ENCODE measurements around the gene SLC26A11. TPM values are rescaled to one million over a fixed set of nuclear protein-coding genes. Genes with fewer than 3 reads are reported as not detected.

Gene SLC26A11
- total RNA-seq, 1 experiment from 2014 or later, result 17.7 TPM

DNA sequence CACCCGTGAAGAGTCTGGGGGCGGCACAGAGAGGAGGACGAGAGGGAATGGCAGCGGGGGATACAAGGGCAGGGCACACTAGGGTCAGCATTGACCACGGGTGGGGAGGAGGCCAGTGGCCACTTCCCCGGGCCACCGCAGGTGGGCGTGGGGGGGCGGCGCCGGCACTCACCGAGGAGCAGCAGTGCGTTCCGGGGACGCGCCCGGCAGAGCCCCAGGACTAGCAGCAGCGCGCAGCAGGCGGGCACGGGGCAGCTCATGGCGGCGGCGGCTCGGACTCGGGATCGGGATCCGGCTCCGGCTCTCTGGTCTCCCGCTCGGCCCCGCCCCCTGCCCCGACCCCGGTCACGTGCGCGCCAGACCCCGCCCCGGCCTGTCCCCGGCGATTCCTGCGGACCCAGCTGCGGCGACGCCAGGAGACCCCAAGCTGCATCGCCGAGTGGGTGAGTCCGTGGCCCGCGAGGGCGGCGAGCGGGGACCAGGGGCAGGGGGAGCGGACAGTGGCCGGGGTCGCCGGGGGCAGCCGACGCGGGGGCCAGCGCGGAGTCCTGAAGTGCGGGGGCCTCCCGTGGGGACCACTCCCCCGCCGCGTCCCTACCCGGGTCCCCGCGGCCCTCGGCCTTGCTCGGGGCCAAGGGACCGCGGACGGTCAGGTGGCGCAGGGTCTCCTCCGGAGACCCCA, at the start of gene SLC26A11, which contains the start of gene SGSH (continued):
- TF ChIP-seq, protein P1, sequence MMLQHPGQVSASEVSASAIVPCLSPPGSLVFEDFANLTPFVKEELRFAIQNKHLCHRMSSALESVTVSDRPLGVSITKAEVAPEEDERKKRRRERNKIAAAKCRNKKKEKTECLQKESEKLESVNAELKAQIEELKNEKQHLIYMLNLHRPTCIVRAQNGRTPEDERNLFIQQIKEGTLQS (IDR thresholded peaks at IDR 0.05), result no peak

DNA sequence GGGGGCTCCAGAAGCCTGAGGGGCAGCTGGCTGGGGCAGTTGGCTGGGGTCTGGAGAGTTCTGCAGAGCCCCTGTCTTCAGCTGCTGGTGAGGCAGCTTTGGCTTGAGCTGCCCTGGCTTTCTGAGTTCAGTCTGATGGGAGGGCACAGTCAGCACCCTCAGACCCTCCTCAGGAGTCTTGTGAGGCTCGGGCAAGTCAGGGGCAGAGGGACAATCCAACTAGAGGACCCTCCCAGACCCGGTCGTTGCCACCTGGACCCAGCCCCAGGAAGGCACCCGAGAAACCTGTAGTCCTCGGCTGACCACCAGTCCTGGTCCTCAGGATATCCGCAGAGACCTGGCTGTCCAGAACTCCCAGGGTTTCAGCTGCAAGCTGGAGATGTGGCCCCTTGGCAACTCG, 48.5 kb upstream of the SLC26A11 start:
- CTCF ChIA-PET, result no interaction called here
- BruUV-seq (replicated peaks), result no TSS peak
- intact Hi-C loops (cut with micrococcal nuclease), result no loop called here
- peaks cover 10 to 18% of the 10 kb centered on the region in 2 experiments for H3K4me1 ChIP-seq (ENCODE audit: control insufficient read depth in 1 of 2, insufficient read depth in 2 of 2, low read length in 2 of 2)
- no peaks in the 10 kb centered on the region for H3K27me3 ChIP-seq (ENCODE audit: insufficient read depth, low read length)
- no peak overlapping the region for H3K4me3 ChIP-seq (replicated peaks in 1 of 2; ENCODE audit: low read depth in 1 of 2, low read length in 2 of 2)
- POLR2A ChIA-PET, result no interaction called here
- H4K20me1 ChIP-seq (ENCODE audit: insufficient read depth), result no peaks in the 10 kb centered on the region
- no peak overlapping the region for H3K9ac ChIP-seq (ENCODE audit: low read length)
- no peak for DNase-seq (ENCODE audit: low read depth, low spot score)
- no peaks in the 10 kb centered on the region for H3K9me3 ChIP-seq (ENCODE audit: control insufficient read depth in 1 of 2, insufficient read depth in 1 of 2, low read depth in 1 of 2, low read length in 2 of 2)
- H2AFZ ChIP-seq (ENCODE audit: low read depth, low read length, poor library complexity, severe bottlenecking), result no peak overlapping the region
- no peak for ATAC-seq
- no peak overlapping the region for H3K27ac ChIP-seq (ENCODE audit: low read depth, low read length)
- H3K4me2 ChIP-seq (ENCODE audit: low read length), result no peak overlapping the region
- H3K79me2 ChIP-seq (ENCODE audit: insufficient read depth, low read length), result no peaks in the 10 kb centered on the region
- no peaks in the 10 kb centered on the region for H3K36me3 ChIP-seq (ENCODE audit: control insufficient read depth in 1 of 2, insufficient read depth in 2 of 2, low read length in 2 of 2)
- RAD21 ChIA-PET (ENCODE audit: low non-redundant PET in 1 of 2, low total read pairs in 2 of 2, uncharacterized antibody in 2 of 2, unreplicated experiment in 2 of 2), result no interaction called here
- H3K9me2 ChIP-seq (ENCODE audit: insufficient read depth), result no peaks in the 10 kb centered on the region
- TF ChIP-seq SP1 (IDR thresholded peaks at IDR 0.05; ENCODE audit: low read depth) (no peak), JUND (IDR thresholded peaks at IDR 0.05) (no peak), EZH2 (IDR thresholded peaks at IDR 0.05) (no peak), ZFX (IDR thresholded peaks at IDR 0.05) (no peak), YY1 (IDR thresholded peaks at IDR 0.05; ENCODE audit: extremely low read depth, insufficient replicate concordance, low read depth, low read length) (no peak), FOSL1 (IDR thresholded peaks at IDR 0.05; ENCODE audit: low read depth) (no peak), EZH2phosphoT487 (IDR thresholded peaks at IDR 0.05; ENCODE audit: borderline replicate concordance) (no peak), RAD21 (IDR thresholded peaks at IDR 0.05; ENCODE audit: low read depth) (no peak), SRF (IDR thresholded peaks at IDR 0.05; ENCODE audit: low read depth) (no peak), POLR2AphosphoS5 (IDR thresholded peaks at IDR 0.05; ENCODE audit: low read depth, low read length) (no peak), SIN3A (IDR thresholded peaks at IDR 0.05; ENCODE audit: low read depth) (no peak), ZNF274 (IDR thresholded peaks at IDR 0.05; ENCODE audit: low read depth, low read length) (no peak), TCF7L2 (IDR thresholded peaks at IDR 0.05; ENCODE audit: borderline replicate concordance, extremely low read depth, insufficient read depth, insufficient read length) (no peak), POLR2A (IDR thresholded peaks at IDR 0.05; ENCODE audit: borderline replicate concordance, extremely low read depth, insufficient read depth, insufficient read length) (no peak)
- TF ChIP-seq, protein P2, sequence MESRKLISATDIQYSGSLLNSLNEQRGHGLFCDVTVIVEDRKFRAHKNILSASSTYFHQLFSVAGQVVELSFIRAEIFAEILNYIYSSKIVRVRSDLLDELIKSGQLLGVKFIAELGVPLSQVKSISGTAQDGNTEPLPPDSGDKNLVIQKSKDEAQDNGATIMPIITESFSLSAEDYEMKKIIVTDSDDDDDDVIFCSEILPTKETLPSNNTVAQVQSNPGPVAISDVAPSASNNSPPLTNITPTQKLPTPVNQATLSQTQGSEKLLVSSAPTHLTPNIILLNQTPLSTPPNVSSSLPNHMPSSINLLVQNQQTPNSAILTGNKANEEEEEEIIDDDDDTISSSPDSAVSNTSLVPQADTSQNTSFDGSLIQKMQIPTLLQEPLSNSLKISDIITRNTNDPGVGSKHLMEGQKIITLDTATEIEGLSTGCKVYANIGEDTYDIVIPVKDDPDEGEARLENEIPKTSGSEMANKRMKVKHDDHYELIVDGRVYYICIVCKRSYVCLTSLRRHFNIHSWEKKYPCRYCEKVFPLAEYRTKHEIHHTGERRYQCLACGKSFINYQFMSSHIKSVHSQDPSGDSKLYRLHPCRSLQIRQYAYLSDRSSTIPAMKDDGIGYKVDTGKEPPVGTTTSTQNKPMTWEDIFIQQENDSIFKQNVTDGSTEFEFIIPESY (IDR thresholded peaks at IDR 0.05; ENCODE audit: extremely low read depth, insufficient replicate concordance, low read length), result no peak
- TF ChIP-seq, protein P3, sequence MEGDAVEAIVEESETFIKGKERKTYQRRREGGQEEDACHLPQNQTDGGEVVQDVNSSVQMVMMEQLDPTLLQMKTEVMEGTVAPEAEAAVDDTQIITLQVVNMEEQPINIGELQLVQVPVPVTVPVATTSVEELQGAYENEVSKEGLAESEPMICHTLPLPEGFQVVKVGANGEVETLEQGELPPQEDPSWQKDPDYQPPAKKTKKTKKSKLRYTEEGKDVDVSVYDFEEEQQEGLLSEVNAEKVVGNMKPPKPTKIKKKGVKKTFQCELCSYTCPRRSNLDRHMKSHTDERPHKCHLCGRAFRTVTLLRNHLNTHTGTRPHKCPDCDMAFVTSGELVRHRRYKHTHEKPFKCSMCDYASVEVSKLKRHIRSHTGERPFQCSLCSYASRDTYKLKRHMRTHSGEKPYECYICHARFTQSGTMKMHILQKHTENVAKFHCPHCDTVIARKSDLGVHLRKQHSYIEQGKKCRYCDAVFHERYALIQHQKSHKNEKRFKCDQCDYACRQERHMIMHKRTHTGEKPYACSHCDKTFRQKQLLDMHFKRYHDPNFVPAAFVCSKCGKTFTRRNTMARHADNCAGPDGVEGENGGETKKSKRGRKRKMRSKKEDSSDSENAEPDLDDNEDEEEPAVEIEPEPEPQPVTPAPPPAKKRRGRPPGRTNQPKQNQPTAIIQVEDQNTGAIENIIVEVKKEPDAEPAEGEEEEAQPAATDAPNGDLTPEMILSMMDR (IDR thresholded peaks at IDR 0.05 in 2 of 3, conservative IDR thresholded peaks at IDR 0.05 in 1 of 3; ENCODE audit: borderline replicate concordance in 1 of 3, insufficient read depth in 1 of 3, low read depth in 2 of 3, low read length in 2 of 3), result no peak
- TF ChIP-seq, protein P1 (IDR thresholded peaks at IDR 0.05), result no peak

Measured in HCT116 (cell line).